Activated T-helper 17 cell treated with anti-CD3 and anti-CD28 coated beads, Interleukin-2, amount 50 U/mL, for 72 hours (primary cell): ENCODE data around the gene VPS4A. TPM values are rescaled to one million over a fixed set of nuclear protein-coding genes. Genes with fewer than 3 reads are reported as not detected.
"Not testable (repeated sequence)": the region's sequence is repeated elsewhere in the genome, so short reads cannot be mapped to it uniquely, and the experiment has no call there.

Experiments
- ATAC-seq: fragments of 150-1000 bp; cut with Tn5 transposase; replicated peaks from 2 replicates; pipeline ENCODE4 v1.10.0; 2021; ENCODE audit warnings: mild to moderate bottlenecking, moderate library complexity
- H3K27ac Mint-ChIP-seq: one replicate; pipeline ENCODE4 v1.8.0; 2022; ENCODE audit warnings: mixed read lengths
- H3K27me3 Mint-ChIP-seq: one replicate; pipeline ENCODE4 v1.8.0; 2022; ENCODE audit warnings: mixed read lengths
- H3K36me3 Mint-ChIP-seq: one replicate; pipeline ENCODE4 v1.8.0; 2022; ENCODE audit warnings: low read depth, mild to moderate bottlenecking, mixed read lengths
- H3K4me1 Mint-ChIP-seq: one replicate; pipeline ENCODE4 v1.8.0; 2022; ENCODE audit warnings: mixed read lengths
- H3K4me3 Mint-ChIP-seq: one replicate; pipeline ENCODE4 v1.8.0; 2022; ENCODE audit warnings: mild to moderate bottlenecking, mixed read lengths
- H3K9me3 Mint-ChIP-seq: one replicate; pipeline ENCODE4 v1.8.0; 2022; ENCODE audit warnings: mixed read lengths
- total RNA-seq, 2 donors: library from RNA; stranded (reverse); gene quantifications; one replicate each; pipeline ENCODE4 v1.2.3, GENCODE V29; 2022

Gene VPS4A
- total RNA-seq, 2 donors from 2014 or later: 20.7 to 26.9 TPM

- Mint-ChIP-seq H3K27me3 (no peaks in the 10 kb centered on the region), H3K9me3 (no peaks in the 10 kb centered on the region), H3K4me3 (no peak overlapping the region), H3K27ac (peak overlapping the region; percentile 67), H3K36me3 (no peaks in the 10 kb centered on the region), H3K4me1 (peaks cover 6% of the 10 kb centered on the region)
- ATAC-seq: peak; percentile 87
Measured at GRCh38 chr16:69293401-69293800, 17.7 kb upstream of the VPS4A start.

GRCh38 chr16:69294051-69294450 is 17.1 kb upstream of the VPS4A start:
- peaks cover 6% of the 10 kb centered on the region for H3K4me1 Mint-ChIP-seq
- H3K4me3 Mint-ChIP-seq: no peak overlapping the region
- H3K27ac Mint-ChIP-seq: no peak overlapping the region
- H3K27me3 Mint-ChIP-seq: no peaks in the 10 kb centered on the region
- H3K9me3 Mint-ChIP-seq: no peaks in the 10 kb centered on the region
- no peaks in the 10 kb centered on the region for H3K36me3 Mint-ChIP-seq
- ATAC-seq: no peak

- H3K36me3 Mint-ChIP-seq: peaks cover 19% of the 10 kb centered on the region
- H3K27ac Mint-ChIP-seq, ATAC-seq, H3K27me3 Mint-ChIP-seq, H3K4me1 Mint-ChIP-seq, H3K9me3 Mint-ChIP-seq, H3K4me3 Mint-ChIP-seq: not testable (repeated sequence)
Measured at GRCh38 chr16:69296771-69297170, 14.4 kb upstream of the VPS4A start.

GRCh38 chr16:69298261-69298660 is 12.9 kb upstream of the VPS4A start:
- no peak overlapping the region for H3K27ac Mint-ChIP-seq
- peaks cover 19% of the 10 kb centered on the region for H3K36me3 Mint-ChIP-seq
- H3K4me3 Mint-ChIP-seq: no peak overlapping the region
- no peaks in the 10 kb centered on the region for H3K27me3 Mint-ChIP-seq
- H3K4me1 Mint-ChIP-seq: peaks cover 5% of the 10 kb centered on the region
- H3K9me3 Mint-ChIP-seq: no peaks in the 10 kb centered on the region
- no peak for ATAC-seq

GRCh38 chr16:69301187-69301586 is 10.0 kb upstream of the VPS4A start:
- H3K4me3 Mint-ChIP-seq: no peak overlapping the region
- ATAC-seq: no peak
- H3K4me1 Mint-ChIP-seq: no peaks in the 10 kb centered on the region
- H3K27me3 Mint-ChIP-seq: no peaks in the 10 kb centered on the region
- no peaks in the 10 kb centered on the region for H3K9me3 Mint-ChIP-seq
- H3K36me3 Mint-ChIP-seq: peaks cover 19% of the 10 kb centered on the region
- no peak overlapping the region for H3K27ac Mint-ChIP-seq

GRCh38 chr16:69301861-69302260 is 9.3 kb upstream of the VPS4A start:
- no peak for ATAC-seq
- Mint-ChIP-seq H3K27me3 (no peaks in the 10 kb centered on the region), H3K36me3 (peaks cover 19% of the 10 kb centered on the region), H3K9me3 (no peaks in the 10 kb centered on the region), H3K4me1 (no peaks in the 10 kb centered on the region), H3K27ac (no peak overlapping the region), H3K4me3 (no peak overlapping the region)

GRCh38 chr16:69302301-69302700 is 8.8 kb upstream of the VPS4A start:
- no peak overlapping the region for H3K4me3 Mint-ChIP-seq
- H3K36me3 Mint-ChIP-seq: peaks cover 19% of the 10 kb centered on the region
- ATAC-seq: no peak
- H3K9me3 Mint-ChIP-seq: no peaks in the 10 kb centered on the region
- H3K27me3 Mint-ChIP-seq: no peaks in the 10 kb centered on the region
- H3K4me1 Mint-ChIP-seq: no peaks in the 10 kb centered on the region
- H3K27ac Mint-ChIP-seq: no peak overlapping the region

- Mint-ChIP-seq H3K4me1 (no peaks in the 10 kb centered on the region), H3K27ac (peak overlapping the region; percentile 49), H3K9me3 (no peaks in the 10 kb centered on the region), H3K27me3 (no peaks in the 10 kb centered on the region), H3K4me3 (no peak overlapping the region), H3K36me3 (peaks cover 7% of the 10 kb centered on the region)
- no peak for ATAC-seq
Measured at GRCh38 chr16:69306031-69306430, 5.1 kb upstream of the VPS4A start.

GRCh38 chr16:69307091-69307490 is 4.1 kb upstream of the VPS4A start:
- Mint-ChIP-seq H3K4me3 (no peak overlapping the region), H3K9me3 (no peaks in the 10 kb centered on the region), H3K27ac (no peak overlapping the region), H3K36me3 (peaks cover 5% of the 10 kb centered on the region), H3K27me3 (no peaks in the 10 kb centered on the region), H3K4me1 (peaks cover 3% of the 10 kb centered on the region)
- no peak for ATAC-seq

GRCh38 chr16:69307856-69308255 is 3.3 kb upstream of the VPS4A start:
- no peaks in the 10 kb centered on the region for H3K9me3 Mint-ChIP-seq
- H3K27ac Mint-ChIP-seq: no peak overlapping the region
- ATAC-seq: no peak
- no peak overlapping the region for H3K4me3 Mint-ChIP-seq
- H3K36me3 Mint-ChIP-seq: peaks cover 6% of the 10 kb centered on the region
- H3K4me1 Mint-ChIP-seq: peaks cover 6% of the 10 kb centered on the region
- no peaks in the 10 kb centered on the region for H3K27me3 Mint-ChIP-seq

GRCh38 chr16:69309316-69309715 is 1.8 kb upstream of the VPS4A start:
- Mint-ChIP-seq H3K27ac (no peak overlapping the region), H3K36me3 (peaks cover 20% of the 10 kb centered on the region), H3K9me3 (no peaks in the 10 kb centered on the region), H3K4me1 (peaks cover 11% of the 10 kb centered on the region), H3K4me3 (no peak overlapping the region), H3K27me3 (no peaks in the 10 kb centered on the region)
- no peak for ATAC-seq

GRCh38 chr16:69311533-69312387 is 610 bp downstream of the VPS4A start:
- H3K4me1 Mint-ChIP-seq: peaks cover 11% of the 10 kb centered on the region
- ATAC-seq: peak; percentile 68
- peak overlapping the region; percentile 99 for H3K4me3 Mint-ChIP-seq
- peak overlapping the region; percentile 98 for H3K27ac Mint-ChIP-seq
- no peaks in the 10 kb centered on the region for H3K27me3 Mint-ChIP-seq
- H3K36me3 Mint-ChIP-seq: peaks cover 41% of the 10 kb centered on the region
- no peaks in the 10 kb centered on the region for H3K9me3 Mint-ChIP-seq

GRCh38 chr16:69313469-69313868 is 2.3 kb downstream of the VPS4A start:
- ATAC-seq: no peak
- no peaks in the 10 kb centered on the region for H3K27me3 Mint-ChIP-seq

GRCh38 chr16:69314534-69314933 is 3.4 kb downstream of the VPS4A start:
- H3K4me1 Mint-ChIP-seq: peaks cover 11% of the 10 kb centered on the region
- H3K27ac Mint-ChIP-seq: peak overlapping the region; percentile 71
- no peak overlapping the region for H3K4me3 Mint-ChIP-seq
- H3K27me3 Mint-ChIP-seq: no peaks in the 10 kb centered on the region
- H3K36me3 Mint-ChIP-seq: peaks cover 65% of the 10 kb centered on the region
- H3K9me3 Mint-ChIP-seq: no peaks in the 10 kb centered on the region
- no peak for ATAC-seq

More at GRCh38 chr16:69313469-69313868, 2.3 kb downstream of the VPS4A start:
- Mint-ChIP-seq H3K27ac (peak overlapping the region; percentile 71), H3K4me1 (peaks cover 11% of the 10 kb centered on the region), H3K9me3 (no peaks in the 10 kb centered on the region), H3K4me3 (peak overlapping the region; percentile 99), H3K36me3 (peaks cover 55% of the 10 kb centered on the region)

- Mint-ChIP-seq H3K4me1 (peaks cover 11% of the 10 kb centered on the region), H3K27me3 (no peaks in the 10 kb centered on the region), H3K4me3 (no peak overlapping the region), H3K36me3 (peaks cover 72% of the 10 kb centered on the region), H3K9me3 (no peaks in the 10 kb centered on the region), H3K27ac (no peak overlapping the region)
- ATAC-seq: no peak
Measured at GRCh38 chr16:69315486-69316311, 4.5 kb downstream of the VPS4A start.
